NK-92 (cell line): ENCODE data around the gene RABAC1.

Experiments
- DNase-seq: peaks from one replicate; lab custom pipeline; 2025; ENCODE audit not compliant: unreplicated experiment; lab: John Stamatoyannopoulos, UW

RABAC1 gene

GRCh38 chr19:41929536-41930071 is 29.5 kb downstream of the RABAC1 start:
- no peak for DNase-seq

DNA sequence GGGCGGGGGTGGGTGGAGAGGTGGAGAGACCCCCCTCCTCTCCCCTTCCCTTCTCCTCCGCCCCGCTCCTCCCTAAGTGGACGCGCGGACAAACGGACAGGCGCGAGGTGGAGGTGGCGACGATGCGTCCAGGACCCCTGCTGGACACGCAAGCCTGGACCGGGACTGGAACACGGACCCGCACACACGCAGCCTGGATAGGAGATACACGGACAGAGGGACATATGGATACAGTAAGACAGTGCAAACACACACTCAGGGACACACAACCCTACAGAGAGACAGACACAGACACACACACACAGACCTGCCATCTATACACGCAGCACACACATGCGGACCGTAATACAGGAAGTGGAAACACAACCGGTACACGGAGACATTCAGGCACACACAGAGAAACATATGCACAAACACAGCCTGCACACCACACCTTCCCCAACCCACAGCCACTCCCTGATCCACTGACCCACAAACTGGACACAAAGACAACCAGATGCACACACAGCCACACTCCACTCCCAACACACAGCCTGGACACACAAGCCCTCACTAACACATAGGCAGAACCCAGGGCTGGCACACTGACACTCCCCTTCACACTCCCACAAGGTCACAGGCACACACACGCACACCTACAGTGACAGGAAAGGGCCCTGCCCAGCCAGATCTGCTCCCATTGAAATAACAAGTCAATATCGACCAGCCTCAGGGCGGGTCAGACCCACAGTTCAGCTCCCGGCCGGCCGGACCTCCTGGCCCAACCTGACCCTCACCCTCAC is 30.2 kb downstream of the RABAC1 start:
- no peak for DNase-seq

- DNase-seq, result no peak
Observed at GRCh38 chr19:41928221-41928683, 30.9 kb downstream of the RABAC1 start, which contains the start of gene ERFL. TSS of gene ERFL (minus strand) at chr19:41928449. CDS start at chr19:41912919, 15,530 bp downstream.

DNA sequence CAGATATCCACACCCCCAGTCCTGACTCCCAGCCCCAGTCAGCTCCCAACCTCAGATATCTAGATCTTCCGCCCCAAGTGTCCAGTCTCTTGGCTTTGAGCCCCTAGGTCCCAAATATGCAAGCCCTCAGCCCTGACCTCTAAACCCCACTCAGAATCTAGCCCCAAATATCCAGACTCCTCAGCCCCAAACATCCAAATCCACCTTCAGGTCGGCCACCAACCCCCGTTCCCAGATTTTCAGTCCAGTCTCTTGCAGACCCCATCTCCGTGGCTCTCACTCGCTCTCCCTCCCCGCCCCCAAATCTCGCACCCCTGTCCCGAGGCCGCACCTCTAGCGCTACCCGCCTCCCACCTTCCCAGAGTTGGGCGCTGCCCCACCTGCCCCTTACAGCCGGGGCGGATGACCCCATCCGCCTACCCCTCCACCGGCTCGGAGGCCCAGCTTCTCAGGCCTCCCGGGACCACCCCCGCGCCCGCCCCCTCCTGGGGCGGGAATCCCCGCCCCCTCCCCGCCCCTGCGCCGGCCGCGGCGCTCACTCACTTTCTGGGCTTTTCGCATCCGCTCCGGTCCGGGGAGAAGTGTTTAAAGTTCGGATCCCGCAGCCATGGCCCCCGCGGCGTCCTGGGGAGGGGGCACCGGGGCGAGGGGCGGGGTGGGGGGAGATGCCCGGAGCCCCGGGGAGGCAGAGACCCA is 31.5 kb downstream of the RABAC1 start:
- DNase-seq, result no peak

DNA sequence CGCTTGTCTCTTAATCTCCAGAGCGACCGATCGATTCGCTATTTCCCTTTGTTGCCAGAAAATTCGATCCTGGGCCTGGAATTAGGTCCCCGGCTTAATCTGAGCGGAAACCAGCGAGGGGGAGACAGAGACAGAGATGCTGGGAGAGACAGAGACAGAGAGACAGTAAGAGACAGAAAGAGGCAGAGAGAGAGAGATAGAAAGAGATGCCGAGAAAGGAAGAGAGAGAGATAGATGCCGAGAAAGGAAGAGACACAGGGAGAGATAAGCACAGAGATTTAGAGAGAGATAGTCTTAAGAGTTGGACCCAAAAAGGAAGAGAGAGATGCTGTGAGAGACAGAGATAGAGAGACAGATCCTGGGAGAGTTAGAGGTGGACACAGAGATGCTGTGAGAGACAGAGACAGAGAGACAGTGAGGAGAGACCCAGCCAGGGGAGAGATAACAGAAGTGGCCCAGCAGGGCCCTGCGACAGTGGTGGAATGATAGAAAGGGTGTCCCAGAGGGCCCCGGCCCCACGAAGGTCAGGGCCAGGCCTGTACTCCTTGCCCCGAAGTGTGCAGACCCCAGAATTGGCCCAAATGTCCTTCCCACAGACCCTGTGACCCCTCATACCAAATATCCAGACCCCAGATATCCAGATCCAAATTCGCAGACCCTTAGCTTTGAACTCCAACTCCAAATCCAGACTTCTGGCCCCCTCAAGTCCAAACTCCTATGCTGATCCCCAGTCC is 32.2 kb downstream of the RABAC1 start:
- DNase-seq, result no peak

DNA sequence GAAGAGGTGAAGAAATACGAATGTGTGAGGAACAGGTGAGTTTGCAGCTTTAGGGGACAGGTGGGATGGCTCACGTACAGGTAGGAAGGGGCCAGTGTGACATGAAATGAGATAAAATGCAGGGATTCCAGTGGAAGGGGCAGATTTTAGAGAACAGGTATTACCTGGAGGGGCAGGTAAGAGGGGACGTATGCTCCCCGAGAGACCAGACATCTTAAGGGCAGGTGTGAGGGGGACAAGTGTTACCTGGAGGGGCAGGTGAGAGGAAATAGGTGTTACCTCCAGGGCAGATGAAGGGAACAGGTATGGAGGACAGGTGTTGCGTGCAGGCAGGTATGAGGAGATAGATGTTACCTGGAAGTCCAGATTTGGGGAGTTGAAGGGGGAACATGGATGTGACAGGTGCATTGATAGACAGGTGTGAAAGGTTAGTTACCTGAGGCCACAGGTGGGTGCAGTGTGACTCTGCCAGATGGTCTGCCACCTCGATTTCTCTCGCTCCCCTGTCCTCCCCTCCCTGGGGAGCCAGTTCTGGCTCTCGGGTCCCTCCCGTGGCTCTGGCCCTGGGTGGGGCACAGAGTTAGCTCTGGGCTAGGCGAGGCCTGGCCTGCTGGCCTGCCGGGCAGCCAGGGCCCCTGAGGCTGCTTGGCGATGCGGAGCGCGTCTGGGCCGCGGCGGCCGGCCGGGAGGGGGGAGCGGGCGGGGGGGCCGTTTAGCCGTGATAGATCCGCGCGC is 32.9 kb downstream of the RABAC1 start:
- DNase-seq, result no peak

DNA sequence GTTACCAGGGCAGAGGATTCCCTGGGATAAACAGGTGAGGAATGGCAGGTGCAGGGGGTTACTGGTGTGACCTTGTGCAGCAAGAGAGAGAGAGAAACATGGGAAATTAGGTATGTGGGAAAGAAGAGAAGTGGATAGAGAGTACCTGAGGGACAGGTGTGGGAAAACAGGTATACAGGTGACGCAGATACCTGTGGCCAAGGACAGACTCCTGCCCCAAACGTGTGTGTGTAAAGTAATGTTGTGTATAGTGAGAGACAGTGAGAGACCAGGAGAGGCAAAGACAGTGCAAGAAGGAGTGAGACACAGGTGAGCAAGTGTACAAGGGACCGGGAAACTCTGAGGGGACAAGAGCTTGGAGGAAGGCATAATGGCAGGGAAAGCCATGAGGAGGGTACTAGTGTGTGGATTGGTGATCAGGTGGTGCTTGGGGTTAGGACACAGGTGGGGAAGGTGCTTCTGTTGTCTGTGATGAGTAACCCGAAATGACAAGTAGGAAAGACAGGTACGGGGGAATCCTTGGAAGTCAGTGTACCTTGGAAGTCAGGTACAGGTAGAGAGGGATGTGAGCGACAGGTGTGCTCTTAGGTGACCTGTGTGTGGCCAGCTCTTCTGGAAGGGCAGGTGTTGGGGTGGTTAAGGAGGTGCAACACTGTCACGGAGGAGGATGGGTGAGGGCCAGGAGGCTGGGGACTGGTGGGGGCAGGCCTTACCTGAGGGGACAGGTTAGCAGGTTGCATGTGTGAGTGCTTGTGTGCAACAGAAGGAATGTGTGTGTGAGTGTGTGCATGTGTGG is 33.7 kb downstream of the RABAC1 start:
- DNase-seq, result no peak

- DNase-seq, result no peak
Observed at GRCh38 chr19:41924151-41925145, 34.7 kb downstream of the RABAC1 start.

DNA sequence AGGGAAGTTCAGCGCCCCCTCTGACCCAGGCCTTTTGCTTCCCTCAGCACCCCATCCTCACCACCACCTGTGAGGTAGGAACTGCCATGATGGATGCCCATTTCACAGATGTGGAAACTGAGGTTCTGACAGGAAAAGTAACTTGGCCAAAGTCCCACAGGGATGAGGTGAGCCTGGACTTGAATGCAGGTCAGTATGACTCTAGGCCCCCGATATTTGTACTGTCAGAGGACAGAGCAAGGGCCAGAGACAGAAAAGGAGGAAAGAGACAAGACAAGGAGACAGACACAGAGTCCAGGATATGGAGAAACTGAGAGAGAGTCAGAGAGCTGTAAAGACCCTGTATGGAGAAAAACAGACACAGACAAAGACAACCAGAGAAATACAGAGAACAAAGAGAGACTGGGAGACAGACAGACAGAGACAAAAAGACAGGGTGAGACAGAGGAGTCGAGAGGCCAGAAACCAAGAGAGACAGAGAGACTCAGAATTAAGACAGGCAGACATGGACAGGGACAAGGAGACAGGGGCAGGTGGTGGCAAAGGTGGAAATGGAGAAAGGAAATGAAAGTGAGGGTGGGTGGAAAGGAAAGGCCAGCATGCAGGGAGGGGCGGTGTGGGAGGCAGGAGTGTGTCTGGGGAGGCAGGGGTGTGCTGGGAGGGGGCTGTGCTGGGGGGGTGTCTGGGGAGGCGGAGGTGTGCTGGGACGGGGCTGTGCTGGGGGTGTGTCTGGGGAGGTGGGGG is 35.9 kb downstream of the RABAC1 start:
- DNase-seq, result no peak

- DNase-seq, result no peak
Observed at GRCh38 chr19:41922585-41922984, 36.5 kb downstream of the RABAC1 start.

DNA sequence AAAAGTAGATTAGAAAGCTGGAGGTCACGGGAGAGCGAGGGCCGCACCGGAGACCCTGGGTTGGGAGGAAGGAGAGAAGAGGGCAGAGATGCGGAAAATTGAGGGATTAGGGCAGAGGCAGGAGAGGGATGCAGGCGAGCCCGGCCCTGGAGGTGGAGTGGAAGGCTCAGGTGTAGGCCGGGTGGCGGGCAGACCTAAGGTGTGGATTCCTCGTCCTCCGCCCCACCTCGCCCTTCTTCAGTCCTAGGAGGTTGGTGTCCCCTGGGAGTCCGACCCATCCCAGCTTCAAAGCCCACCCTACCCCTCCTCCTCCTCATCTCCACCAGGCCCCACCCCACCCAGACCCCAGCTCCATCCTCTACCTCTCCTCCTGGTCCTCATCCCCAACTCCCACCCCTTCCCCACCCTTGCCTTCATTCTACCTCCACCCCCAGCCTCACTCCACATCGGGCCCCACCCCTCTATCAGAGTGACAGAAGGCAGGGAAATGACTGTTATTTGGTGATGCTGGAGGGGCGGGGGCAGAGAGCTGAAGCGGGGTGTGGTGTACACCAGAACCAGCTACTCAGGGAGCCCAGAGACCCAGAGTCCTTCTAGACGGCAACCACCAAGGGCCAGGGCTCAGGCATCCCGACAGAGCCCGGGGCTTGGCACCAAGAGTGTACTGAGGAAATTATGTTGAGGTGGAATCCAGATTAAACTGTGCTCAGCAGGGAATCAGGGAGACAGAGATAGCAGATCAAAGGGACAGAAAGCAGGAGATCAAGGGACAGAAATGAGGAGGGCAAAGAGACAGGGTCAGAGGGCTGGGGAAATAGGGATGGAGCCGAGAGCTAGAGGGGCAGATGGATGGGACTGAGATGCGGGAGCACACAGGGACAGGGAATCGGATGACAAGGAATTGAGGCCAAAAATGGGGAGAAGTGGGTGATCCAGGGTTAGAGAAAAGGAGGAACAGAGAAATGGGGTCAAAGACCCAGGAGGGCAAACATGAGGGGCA is 37.2 kb downstream of the RABAC1 start:
- DNase-seq, result no peak

DNA sequence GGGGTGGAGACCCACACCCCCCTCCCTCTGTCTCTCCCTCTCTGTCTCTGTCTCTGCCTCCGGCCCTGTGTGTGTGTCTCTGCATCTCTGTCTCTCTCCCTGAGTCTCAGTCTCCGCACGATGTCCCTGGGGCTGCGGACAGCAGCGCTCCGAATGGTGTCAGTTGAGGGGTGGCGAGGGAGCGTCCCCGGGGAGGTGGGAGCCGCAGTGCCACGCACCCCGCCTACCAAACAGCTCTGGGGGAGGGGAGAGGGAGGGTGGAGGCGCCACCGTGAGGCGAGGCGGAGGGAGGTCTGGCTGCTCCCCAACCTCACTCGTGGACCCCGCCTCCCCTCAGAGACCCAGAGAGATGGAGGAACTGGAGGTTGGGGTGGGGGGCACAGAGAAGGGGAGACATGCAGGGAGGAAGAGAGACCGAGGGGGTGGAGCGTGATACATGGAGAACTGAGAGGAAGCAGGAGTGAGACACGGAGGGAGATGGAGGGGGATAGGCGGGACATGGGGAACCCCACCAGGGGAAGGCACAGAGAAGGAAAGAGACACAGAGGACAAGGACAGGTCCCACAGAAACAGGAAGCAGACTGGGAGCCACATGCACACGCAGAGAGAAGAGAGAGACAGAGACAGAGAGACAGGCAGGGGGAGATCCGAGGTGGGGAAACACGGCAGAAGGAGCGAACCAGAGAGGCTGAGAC is 38.1 kb downstream of the RABAC1 start:
- no peak for DNase-seq

GRCh38 chr19:41919948-41920712 is 39.0 kb downstream of the RABAC1 start:
- DNase-seq, result no peak

GRCh38 chr19:41918653-41919244 is 40.4 kb downstream of the RABAC1 start:
- DNase-seq, result no peak

GRCh38 chr19:41918095-41918494 is 41.0 kb downstream of the RABAC1 start:
- DNase-seq, result no peak
